ENCODE data around the gene TPCN1.

DNA sequence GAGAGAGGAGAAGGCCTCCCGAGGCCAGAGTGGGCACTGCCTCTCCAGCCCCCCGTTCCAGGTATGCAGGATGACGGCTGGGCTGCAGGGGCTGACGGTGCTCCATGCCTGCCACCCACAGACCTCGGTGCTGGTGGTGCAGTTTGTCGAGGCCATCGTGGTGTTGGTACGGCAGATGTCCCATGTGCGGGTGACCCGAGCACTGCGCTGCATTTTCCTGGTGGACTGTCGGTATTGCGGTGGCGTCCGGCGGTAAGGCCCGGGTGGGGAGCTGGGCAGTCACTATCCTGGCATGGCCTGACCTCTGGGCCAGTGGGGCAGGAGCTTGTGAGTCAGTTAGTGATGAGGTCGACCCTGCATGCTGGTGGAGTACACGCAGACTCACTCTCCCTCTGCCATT lies 47.4 kb downstream of the TPCN1 start:
- TF ChIP-seq, protein P1, sequence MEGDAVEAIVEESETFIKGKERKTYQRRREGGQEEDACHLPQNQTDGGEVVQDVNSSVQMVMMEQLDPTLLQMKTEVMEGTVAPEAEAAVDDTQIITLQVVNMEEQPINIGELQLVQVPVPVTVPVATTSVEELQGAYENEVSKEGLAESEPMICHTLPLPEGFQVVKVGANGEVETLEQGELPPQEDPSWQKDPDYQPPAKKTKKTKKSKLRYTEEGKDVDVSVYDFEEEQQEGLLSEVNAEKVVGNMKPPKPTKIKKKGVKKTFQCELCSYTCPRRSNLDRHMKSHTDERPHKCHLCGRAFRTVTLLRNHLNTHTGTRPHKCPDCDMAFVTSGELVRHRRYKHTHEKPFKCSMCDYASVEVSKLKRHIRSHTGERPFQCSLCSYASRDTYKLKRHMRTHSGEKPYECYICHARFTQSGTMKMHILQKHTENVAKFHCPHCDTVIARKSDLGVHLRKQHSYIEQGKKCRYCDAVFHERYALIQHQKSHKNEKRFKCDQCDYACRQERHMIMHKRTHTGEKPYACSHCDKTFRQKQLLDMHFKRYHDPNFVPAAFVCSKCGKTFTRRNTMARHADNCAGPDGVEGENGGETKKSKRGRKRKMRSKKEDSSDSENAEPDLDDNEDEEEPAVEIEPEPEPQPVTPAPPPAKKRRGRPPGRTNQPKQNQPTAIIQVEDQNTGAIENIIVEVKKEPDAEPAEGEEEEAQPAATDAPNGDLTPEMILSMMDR (IDR thresholded peaks at IDR 0.05), result no peak
- TF ChIP-seq EP300 (IDR thresholded peaks at IDR 0.05; ENCODE audit: borderline replicate concordance in 1 of 2, low read depth in 1 of 2, low read length in 1 of 2), result no peak
- no peak for TF ChIP-seq SIN3A (IDR thresholded peaks at IDR 0.05; ENCODE audit: borderline replicate concordance, low read depth, low read length)
- TF ChIP-seq TAF1 (IDR thresholded peaks at IDR 0.05; ENCODE audit: borderline replicate concordance, low read depth, low read length), result no peak
- no peak for TF ChIP-seq FOXM1 (IDR thresholded peaks at IDR 0.05; ENCODE audit: low read depth)
- TF ChIP-seq SMC3 (IDR thresholded peaks at IDR 0.05; ENCODE audit: low read depth, low read length), result no peak
- no peak for TF ChIP-seq EZH2phosphoT487 (IDR thresholded peaks at IDR 0.05; ENCODE audit: borderline replicate concordance, low read depth)
- no peak for TF ChIP-seq GABPA (IDR thresholded peaks at IDR 0.05; ENCODE audit: low read depth)
- TF ChIP-seq TEAD4 (IDR thresholded peaks at IDR 0.05; ENCODE audit: borderline replicate concordance, insufficient read depth), result no peak
- TF ChIP-seq RFX5 (IDR thresholded peaks at IDR 0.05; ENCODE audit: low read length), result no peak
- TF ChIP-seq YY1 (IDR thresholded peaks at IDR 0.05; ENCODE audit: low read depth), result no peak
- no peak for TF ChIP-seq GATA2 (CRISPR knock-in tag; IDR thresholded peaks at IDR 0.05)
